HCT116 (cell line): ENCODE data around the gene FAM114A1. TPM values are rescaled to one million over a fixed set of nuclear protein-coding genes. Genes with fewer than 3 reads are reported as not detected.

Source experiments
- ATAC-seq: fragments of 200-7000 bp; cut with Tn5 transposase; 2 replicates; pipeline ENCODE4 v1.9.1; 2020; ENCODE audit warnings: mild to moderate bottlenecking, moderate library complexity
- BruUV-seq: library from RNA; stranded (reverse); fragments of 400-500 nt; replicated peaks from 2 replicates; lab custom pipeline; 2021; lab: Mats Ljungman, UMichigan
- CTCF ChIA-PET: fragments of 300-600 bp; sonication (Branson Sonifier 250); formaldehyde crosslinking; loops from one replicate; lab custom pipeline; 2021; ENCODE audit warnings: antibody characterized with exemption; lab: Charles Lee
- POLR2A ChIA-PET: fragments of 300-600, 350-600 bp; sonication (Branson Sonifier 250); formaldehyde crosslinking; loops from one replicate; lab custom pipeline; 2021; ENCODE audit warnings: antibody characterized with exemption; lab: Charles Lee
- RAD21 ChIA-PET, 2 experiments: fragments of 300-600 bp; sonication (Branson Sonifier 250); formaldehyde crosslinking; loops; one replicate each; lab custom pipeline; 2023; ENCODE audit warnings: low total read pairs in 2 of 2; ENCODE audit not compliant: uncharacterized antibody in 2 of 2, unreplicated experiment in 2 of 2, low non-redundant PET in 1 of 2; lab: Charles Lee
- DNase-seq: peaks from one replicate; pipeline ENCODE4 v3.0.0-alpha.2; 2010; ENCODE audit warnings: low read depth, low spot score
- H2AFZ ChIP-seq: fragments of 200-600 bp; shearing (Covaris generic), sonication (generic); 2 replicates; pipeline ENCODE4 v1.6.1; 2017; ENCODE audit warnings: low read depth, mixed run types, mixed read lengths, antibody characterized with exemption, low read length; ENCODE audit not compliant: poor library complexity, severe bottlenecking
- H3K27ac ChIP-seq: 2 replicates; pipeline ENCODE4 v1.5.1; 2012; ENCODE audit warnings: low read depth, low read length
- H3K27me3 ChIP-seq: fragments of 200-600 bp; sonication (generic); 2 replicates; pipeline ENCODE4 v1.6.1; 2016; ENCODE audit warnings: mixed run types, low read length, mixed read lengths; ENCODE audit not compliant: insufficient read depth
- H3K36me3 ChIP-seq, 2 experiments: fragments of 200-500 bp in 1 of 2; fragments of 200-600 bp in 1 of 2; sonication (Bioruptor generic) in 1 of 2; sonication (generic) in 1 of 2; 2 replicates each; pipeline versions ENCODE4 v1.5.1 to v1.6.1; 2014 to 2016; ENCODE audit warnings: low read length in 2 of 2, inconsistent platforms in 1 of 2, mixed read lengths in 1 of 2, mixed run types in 1 of 2; ENCODE audit not compliant: insufficient read depth in 2 of 2, control insufficient read depth in 1 of 2
- H3K4me1 ChIP-seq, 2 experiments: fragments of 200-600 bp in 1 of 2; sonication (generic) in 1 of 2; 2 replicates each; pipeline versions ENCODE4 v1.5.1 to v1.6.1; 2012 to 2017; ENCODE audit warnings: low read length in 2 of 2, inconsistent platforms in 1 of 2, mild to moderate bottlenecking in 1 of 2, mixed read lengths in 1 of 2, mixed run types in 1 of 2, moderate library complexity in 1 of 2; ENCODE audit not compliant: insufficient read depth in 2 of 2, control insufficient read depth in 1 of 2
- H3K4me2 ChIP-seq: fragments of 200-600 bp; sonication (generic); 2 replicates; pipeline ENCODE4 v1.6.1; 2017; ENCODE audit warnings: mixed run types, low read length, mixed read lengths
- H3K4me3 ChIP-seq, 2 experiments: fragments of 200-600 bp in 1 of 2; sonication (generic) in 1 of 2; replicated peaks in 1 of 2; 2 replicates each; pipeline ENCODE4 v1.5.1; 2011 to 2016; ENCODE audit warnings: low read length in 2 of 2, control low read depth in 1 of 2, low read depth in 1 of 2, mild to moderate bottlenecking in 1 of 2, mixed read lengths in 1 of 2, mixed run types in 1 of 2
- H3K79me2 ChIP-seq: fragments of 200-600 bp; sonication (generic); 2 replicates; pipeline ENCODE4 v1.6.1; 2017; ENCODE audit warnings: mild to moderate bottlenecking, mixed run types, low read length, moderate library complexity, mixed read lengths; ENCODE audit not compliant: insufficient read depth
- H3K9ac ChIP-seq: fragments of 200-600 bp; sonication (generic); 2 replicates; pipeline ENCODE4 v1.6.1; 2016; ENCODE audit warnings: low read length, mixed read lengths
- H3K9me2 ChIP-seq: fragments of 200-600 bp; sonication (generic), shearing (Covaris generic); 2 replicates; pipeline ENCODE4 v1.6.1; 2017; ENCODE audit warnings: mixed run types, mild to moderate bottlenecking, moderate library complexity; ENCODE audit not compliant: insufficient read depth
- H3K9me3 ChIP-seq, 2 experiments: fragments of 200-500 bp in 1 of 2; fragments of 200-600 bp in 1 of 2; sonication (Bioruptor generic) in 1 of 2; sonication (generic) in 1 of 2; 2 replicates each; pipeline ENCODE4 v1.6.1; 2014 to 2017; ENCODE audit warnings: low read length in 2 of 2, mixed read lengths in 2 of 2, inconsistent platforms in 1 of 2, low read depth in 1 of 2, mild to moderate bottlenecking in 1 of 2, mixed run types in 1 of 2, moderate library complexity in 1 of 2; ENCODE audit not compliant: control insufficient read depth in 1 of 2, insufficient read depth in 1 of 2
- H4K20me1 ChIP-seq: fragments of 200-600 bp; sonication (generic), shearing (Covaris generic); 2 replicates; pipeline ENCODE4 v1.6.1; 2017; ENCODE audit warnings: mixed run types, mild to moderate bottlenecking, moderate library complexity; ENCODE audit not compliant: insufficient read depth
- ATF3 ChIP-seq: IDR thresholded peaks from 2 replicates; pipeline ENCODE4 v1.6.1; 2012
- CEBPB ChIP-seq: IDR thresholded peaks from 2 replicates; pipeline ENCODE4 v1.6.1; 2012; ENCODE audit warnings: low read depth
- ELF1 ChIP-seq: IDR thresholded peaks from 2 replicates; pipeline ENCODE4 v1.6.1; 2012; ENCODE audit warnings: low read depth, borderline replicate concordance
- EZH2 ChIP-seq: fragments of 200-600 bp; sonication (generic); IDR thresholded peaks from 2 replicates; pipeline ENCODE4 v1.6.1; 2017; ENCODE audit warnings: antibody characterized with exemption, mixed run types
- JUND ChIP-seq: IDR thresholded peaks from 2 replicates; pipeline ENCODE4 v1.6.1; 2012
- MAX ChIP-seq: IDR thresholded peaks from 2 replicates; pipeline ENCODE4 v1.6.1; 2012
- POLR2AphosphoS5 ChIP-seq: IDR thresholded peaks from 2 replicates; pipeline ENCODE4 v1.6.1; 2011; ENCODE audit warnings: mild to moderate bottlenecking, low read depth, low read length, moderate library complexity
- RAD21 ChIP-seq: IDR thresholded peaks from 2 replicates; pipeline ENCODE4 v1.6.1; 2012; ENCODE audit warnings: low read depth, mild to moderate bottlenecking
- REST ChIP-seq: IDR thresholded peaks from 2 replicates; pipeline ENCODE4 v1.6.1; 2012; ENCODE audit warnings: low read depth
- SP1 ChIP-seq: IDR thresholded peaks from 2 replicates; pipeline ENCODE4 v1.6.1; 2012; ENCODE audit warnings: low read depth
- SRF ChIP-seq: IDR thresholded peaks from 2 replicates; pipeline ENCODE4 v1.6.1; 2012; ENCODE audit warnings: low read depth
- ZBTB33 ChIP-seq: IDR thresholded peaks from 2 replicates; pipeline ENCODE4 v1.6.1; 2011; ENCODE audit warnings: mild to moderate bottlenecking, low read length, moderate library complexity; ENCODE audit not compliant: insufficient replicate concordance; ENCODE audit errors: extremely low read depth
- intact Hi-C: fragments of 100-400 bp; cut with micrococcal nuclease; formaldehyde crosslinking; loops from 2 replicates; pipeline ENCODE4 v1.10.0; 2022
- total RNA-seq: library from RNA; stranded (reverse); gene quantifications from one replicate; pipeline ENCODE4 v1.2.1, GENCODE V29; 2021; ENCODE audit not compliant: unreplicated experiment

FAM114A1 gene
- total RNA-seq, 1 experiment from 2014 or later: 35.6 TPM

- H3K4me2 ChIP-seq: no peak overlapping the region
- no peaks in the 10 kb centered on the region for H3K4me1 ChIP-seq
- H2AFZ ChIP-seq: no peak overlapping the region
- H3K9ac ChIP-seq: no peak overlapping the region
- no peaks in the 10 kb centered on the region for H3K79me2 ChIP-seq
- intact Hi-C loops: no loop called here
- H3K9me3 ChIP-seq: no peaks in the 10 kb centered on the region
- H3K27ac ChIP-seq: no peak overlapping the region
- no peak overlapping the region for H3K4me3 ChIP-seq
- H3K36me3 ChIP-seq: peaks cover 0 to 2% of the 10 kb centered on the region in 2 experiments; a peak in 1 of 4 replicates
- ATAC-seq: no peak
- ChIA-PET RAD21 (interaction anchor here in 1 of 2 experiments (0.6 kb wide), 1 partner anchor 180 kb away, joined by 3 read pairs; no protein-coding TSS in a partner anchor), CTCF (interaction anchor here (0.6 kb wide), 1 partner anchor 256 kb away, joined by 3 read pairs; no protein-coding TSS in a partner anchor), POLR2A (no interaction called here)
- DNase-seq: no peak
- no peaks in the 10 kb centered on the region for H3K9me2 ChIP-seq
- no peaks in the 10 kb centered on the region for H3K27me3 ChIP-seq
- no TSS peak for BruUV-seq
- H4K20me1 ChIP-seq: no peaks in the 10 kb centered on the region
- no peak for TF ChIP-seq MAX
- TF ChIP-seq POLR2AphosphoS5: no peak
- no peak for TF ChIP-seq SRF
Observed at GRCh38 chr4:38925492-38926413, 58.1 kb downstream of the FAM114A1 start.

- ChIA-PET CTCF (no interaction called here), RAD21 (no interaction called here), POLR2A (no interaction called here)
- DNase-seq: no peak
- Histone ChIP-seq H3K79me2 (no peaks in the 10 kb centered on the region), H3K4me2 (no peak overlapping the region), H4K20me1 (no peaks in the 10 kb centered on the region), H3K36me3 (0 out of 4 replicates have a peak, but pooled peaks cover 0 to 2% of the 10 kb centered on the region in 2 experiments), H3K4me1 (no peaks in the 10 kb centered on the region), H2AFZ (no peak overlapping the region), H3K9me3 (no peaks in the 10 kb centered on the region), H3K9ac (no peak overlapping the region), H3K27ac (no peak overlapping the region), H3K27me3 (no peaks in the 10 kb centered on the region), H3K9me2 (no peaks in the 10 kb centered on the region), H3K4me3 (no peak overlapping the region)
- ATAC-seq: no peak
- intact Hi-C loops: no loop called here
- BruUV-seq: no TSS peak
- TF ChIP-seq ELF1: no peak
- TF ChIP-seq POLR2AphosphoS5: no peak
- no peak for TF ChIP-seq ATF3
- no peak for TF ChIP-seq EZH2
- no peak for TF ChIP-seq JUND
- TF ChIP-seq REST: no peak
- no peak for TF ChIP-seq SP1
- TF ChIP-seq RAD21: no peak
- TF ChIP-seq ZBTB33: no peak
- TF ChIP-seq MAX: no peak
- no peak for TF ChIP-seq SRF
- TF ChIP-seq CEBPB: no peak
Observed at GRCh38 chr4:38926896-38927295, 59.3 kb downstream of the FAM114A1 start.
